Dermis microvascular lymphatic vessel endothelial cell (primary cell): ENCODE measurements around the gene MYCT1. TPM values are rescaled to one million over a fixed set of nuclear protein-coding genes. Genes with fewer than 3 reads are reported as not detected.

Experiments
- DNase-seq, 2 donors: peaks; one replicate each; pipeline versions ENCODE4 v3.0.0 to v3.0.0-alpha.2; 2010; ENCODE audit warnings: low read depth in 2 of 2
- total RNA-seq: library from RNA; depleted of rRNA; stranded (reverse); fragments of >200 nt; gene quantifications from 2 replicates; pipeline ENCODE4 v1.2.1, GENCODE V29; 2014

Gene MYCT1
- total RNA-seq, 1 donor from 2014 or later, result 120 TPM

- peak in 1 of 2 donors; percentile 30 for DNase-seq
Observed at GRCh38 chr6:152721956-152722355, 24.3 kb downstream of the MYCT1 start.

DNA sequence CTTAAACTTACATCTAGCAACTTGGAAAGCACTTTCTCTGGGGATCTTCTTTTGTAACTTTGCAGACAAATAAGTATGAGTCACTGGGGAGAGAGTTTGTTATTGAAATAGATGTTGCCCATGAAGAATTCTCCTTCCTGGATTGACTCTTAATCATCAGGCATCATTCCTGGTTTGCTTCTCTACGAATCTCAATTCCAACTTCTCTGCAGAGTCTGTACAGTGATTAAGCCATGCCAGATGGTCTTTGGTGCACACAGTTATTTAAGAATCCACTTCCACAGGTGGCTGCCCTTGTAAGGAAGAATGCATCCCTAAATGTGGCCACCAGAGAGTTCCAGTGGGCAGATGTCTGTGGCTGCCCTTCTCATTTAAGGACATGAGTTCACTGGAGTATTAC lies 25.7 kb downstream of the MYCT1 start:
- DNase-seq, result peak in 1 of 2 donors; percentile 66

- no peak for DNase-seq
Observed at GRCh38 chr6:152726313-152726712, 28.6 kb downstream of the MYCT1 start.

- peak in 1 of 2 donors; percentile 13 for DNase-seq
Observed at GRCh38 chr6:152727507-152727906, 29.8 kb downstream of the MYCT1 start.

DNA sequence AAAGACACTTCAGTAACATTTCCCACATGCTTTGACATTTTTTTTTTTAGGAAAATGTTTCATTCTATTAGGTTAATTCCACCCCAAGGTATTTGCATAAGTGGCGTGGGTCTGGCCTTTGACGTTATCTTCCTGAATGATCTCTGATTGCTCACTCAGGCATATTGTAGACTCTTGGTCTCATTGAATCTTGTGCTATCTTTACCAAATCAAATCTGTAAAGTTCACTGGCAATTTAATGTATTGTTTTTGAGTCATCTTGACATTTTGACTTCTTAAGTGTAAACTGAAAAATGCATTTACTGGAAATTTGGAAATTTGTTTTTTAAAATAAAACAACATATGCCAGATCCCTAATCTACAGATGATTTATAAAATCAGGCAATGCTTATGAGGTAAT lies 36.9 kb downstream of the MYCT1 start:
- DNase-seq, result no peak

DNA sequence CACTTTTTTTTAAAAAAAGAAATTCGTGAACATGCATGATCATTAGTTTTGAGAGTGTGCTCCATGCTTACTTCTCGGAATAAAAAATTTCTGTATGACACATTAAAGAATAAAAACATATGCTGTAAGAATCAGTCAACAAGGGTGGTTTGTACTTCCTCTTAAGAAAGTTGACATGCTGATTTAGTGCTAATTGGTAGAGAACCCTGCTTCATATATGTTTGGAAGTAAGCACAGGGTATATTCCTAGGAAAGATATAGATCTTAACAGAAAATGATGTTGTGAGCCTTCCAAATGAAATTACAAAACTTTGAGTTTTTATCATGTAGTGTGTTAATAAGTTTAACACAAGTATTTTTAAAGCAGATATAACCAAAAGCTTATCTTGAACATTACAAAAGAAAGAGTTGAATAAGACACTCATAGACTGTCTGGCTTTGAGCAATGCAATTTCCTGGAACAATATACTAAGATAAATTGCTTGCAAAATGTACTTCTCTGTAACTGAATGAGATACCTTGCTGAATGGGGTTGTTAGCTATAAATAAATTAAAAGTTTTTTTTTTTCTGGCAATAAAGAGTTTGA lies 39.1 kb downstream of the MYCT1 start:
- DNase-seq, result no peak

DNA sequence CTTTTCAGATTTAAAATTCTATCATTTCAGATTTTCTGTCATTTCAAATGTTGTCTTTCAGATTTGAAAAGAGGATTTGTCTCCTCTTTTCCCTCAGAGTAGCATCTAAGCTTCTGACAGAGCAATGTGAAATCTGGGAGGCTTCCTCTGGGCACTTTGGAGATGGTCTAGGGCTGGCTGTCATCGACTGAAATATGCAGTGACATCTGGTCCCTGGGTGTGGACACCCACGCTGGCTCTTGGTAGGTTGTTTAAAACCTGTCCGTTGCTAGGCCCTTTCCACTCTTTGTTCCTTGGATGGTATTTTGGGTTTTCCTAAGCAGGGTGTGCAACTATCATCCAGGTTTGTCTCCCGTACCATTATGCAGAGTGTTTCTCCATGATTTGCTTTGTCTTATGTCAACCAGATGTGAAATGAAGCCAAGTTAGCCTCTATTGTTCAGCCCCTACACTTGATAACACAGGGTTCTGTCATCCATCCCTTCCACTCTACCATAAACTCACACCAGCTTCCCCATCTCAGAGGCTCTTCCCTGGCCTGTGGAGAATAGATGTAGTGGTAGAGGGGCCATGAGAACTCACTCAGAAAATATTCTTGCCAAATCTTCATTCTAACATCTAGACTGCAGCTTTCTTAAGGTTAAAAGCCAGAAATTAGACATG lies 47.9 kb downstream of the MYCT1 start:
- DNase-seq, result no peak

DNA sequence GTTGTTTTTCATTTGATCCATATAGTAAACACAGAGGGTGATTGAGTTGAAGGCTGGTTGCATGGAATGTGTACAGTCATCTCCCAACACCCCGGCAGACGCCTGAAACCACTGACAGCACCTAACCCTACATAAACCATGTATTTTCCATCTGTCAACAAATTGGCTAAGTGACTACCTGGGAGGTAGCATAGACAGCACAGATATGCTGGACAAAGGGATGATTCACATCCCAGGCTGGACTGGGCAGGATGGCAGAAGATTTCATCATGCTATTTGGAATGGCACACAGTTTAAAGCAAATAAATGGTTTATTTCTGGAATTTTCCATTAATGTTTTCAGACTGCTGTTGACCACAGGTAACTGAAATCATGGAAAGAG lies 48.5 kb downstream of the MYCT1 start:
- DNase-seq, result peak; percentile 67 to 73

GRCh38 chr6:152748843-152749242 lies 51.1 kb downstream of the MYCT1 start:
- DNase-seq, result peak in 1 of 2 donors; percentile 23

GRCh38 chr6:152749336-152749735 lies 51.6 kb downstream of the MYCT1 start:
- no peak for DNase-seq

- peak; percentile 16 to 51 for DNase-seq
Observed at GRCh38 chr6:152750694-152751093, 53.0 kb downstream of the MYCT1 start, which contains the start of gene VIP. TSS of gene VIP (plus strand) at chr6:152750797. CDS start at chr6:152752178, 1,381 bp downstream.

DNA sequence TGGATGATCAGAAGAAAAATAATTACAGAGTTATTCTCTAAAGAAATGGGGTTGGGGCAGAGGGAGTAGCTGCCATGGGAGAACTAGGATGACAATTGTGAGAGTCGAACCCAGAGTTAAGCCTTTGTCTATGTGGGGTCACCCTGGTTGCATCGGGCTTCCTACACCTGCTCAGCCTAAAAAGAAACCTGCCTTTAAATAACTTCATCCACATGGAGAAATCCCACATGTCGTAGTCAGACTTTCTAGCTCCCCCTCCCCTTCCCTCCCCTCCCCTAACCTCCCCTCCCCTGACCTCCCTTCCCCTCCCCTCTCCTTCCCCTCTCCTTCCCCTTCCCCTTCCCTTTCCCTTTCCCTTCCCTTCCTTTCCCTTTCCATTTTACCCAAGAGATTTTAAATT lies 67.6 kb downstream of the MYCT1 start:
- no peak for DNase-seq

GRCh38 chr6:152769159-152769558 lies 71.5 kb downstream of the MYCT1 start:
- no peak for DNase-seq

- no peak for DNase-seq
Observed at GRCh38 chr6:152769993-152770392, 72.3 kb downstream of the MYCT1 start.

GRCh38 chr6:152771061-152771687 lies 73.5 kb downstream of the MYCT1 start:
- DNase-seq, result no peak

Other genes with a start within 250 kb of the MYCT1 start
- 41.3 and 62.8 TPM in 2 replicates for gene SYNE1, start 60.5 kb upstream of the MYCT1 start, total RNA-seq
- 0.39 and 0.89 TPM in 2 replicates for gene VIP, start 52.9 kb downstream of the MYCT1 start, total RNA-seq